HS-5 (cell line): ENCODE measurements around the gene DDIAS.
A peak's percentile ranks its signal among the peaks of the same experiment; 100 is the strongest.
"Not testable (repeated sequence)": the region's sequence is repeated elsewhere in the genome, so short reads cannot be mapped to it uniquely, and the experiment has no call there.

Experiments
- DNase-seq: peaks from one replicate; pipeline ENCODE4 v3.0.0-alpha.2; 2012; ENCODE audit warnings: low read depth

Gene DDIAS

DNA sequence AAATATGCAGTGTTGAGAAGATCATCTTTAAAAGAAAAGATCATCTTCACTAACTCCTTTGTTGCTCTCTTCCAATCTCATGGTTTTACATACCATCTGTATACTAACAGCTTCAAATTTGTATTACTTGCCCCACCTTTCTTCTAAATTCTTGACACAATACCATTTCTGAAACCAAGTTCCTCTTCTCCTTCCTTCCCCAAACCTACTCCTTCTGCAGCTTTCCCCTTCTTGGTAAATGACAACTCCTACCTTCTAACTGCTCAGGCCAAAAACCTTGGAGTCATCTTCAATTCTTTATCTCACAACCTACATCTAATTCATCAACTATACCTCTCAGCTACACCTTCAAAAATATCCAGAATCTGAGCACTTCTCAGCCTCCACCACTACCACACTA is 10.6 kb upstream of the DDIAS start:
- DNase-seq, result no peak

DNA sequence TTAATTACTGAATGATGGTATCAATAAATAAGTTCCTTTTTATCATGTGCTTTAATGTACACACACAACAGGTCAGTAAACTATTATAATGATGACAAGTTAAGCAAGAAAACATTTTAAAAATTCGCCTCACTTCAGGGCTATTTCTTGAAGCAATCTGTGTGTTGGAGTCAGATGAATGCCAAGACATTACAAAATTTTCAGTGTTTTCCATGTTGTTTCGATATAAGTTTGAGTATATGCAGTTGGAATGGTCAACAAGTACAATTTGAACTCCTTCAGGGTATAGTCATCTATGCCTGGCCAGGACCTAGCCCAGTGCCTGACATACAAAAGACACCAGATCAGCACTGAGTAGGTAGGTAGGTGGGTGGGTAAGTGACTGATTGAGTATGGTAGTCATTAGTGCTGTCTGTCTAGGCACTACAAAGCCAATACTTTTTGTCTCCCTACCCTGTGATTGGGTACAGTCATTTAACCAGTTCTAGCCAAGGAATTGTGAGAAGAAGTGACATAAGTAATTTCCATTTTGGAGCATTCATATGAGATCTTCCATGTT is 8.8 kb upstream of the DDIAS start:
- no peak for DNase-seq

DNA sequence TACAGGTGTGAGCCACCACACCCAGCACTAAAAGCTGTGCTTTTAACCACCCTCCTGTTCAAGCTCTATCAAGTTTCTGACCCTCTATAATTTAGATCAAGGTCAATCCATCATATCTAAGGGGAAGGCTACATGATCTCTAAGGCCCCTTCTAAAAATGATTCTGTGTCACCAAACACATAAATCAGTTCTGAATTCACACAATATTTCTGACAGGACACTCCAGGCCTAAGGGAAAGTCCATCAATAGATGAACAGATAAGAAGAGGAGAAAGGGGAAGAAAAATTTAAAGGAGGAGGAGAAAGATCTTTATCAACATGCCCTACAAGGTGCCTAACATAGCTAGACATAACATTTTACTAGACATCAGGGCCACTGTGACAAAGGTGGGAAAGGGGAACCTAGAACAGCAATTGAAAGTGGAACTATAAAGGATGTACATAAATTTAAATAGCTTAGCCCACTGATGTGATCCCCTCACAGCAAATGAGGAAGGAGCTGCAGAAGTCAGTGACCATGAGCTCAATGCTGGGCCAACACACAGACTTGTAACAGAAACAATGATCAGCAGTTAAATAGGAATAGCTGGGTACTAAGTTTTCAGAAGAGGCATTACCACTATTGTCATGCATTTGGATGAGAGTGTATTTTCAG is 6.0 kb upstream of the DDIAS start:
- DNase-seq, result no peak

DNA sequence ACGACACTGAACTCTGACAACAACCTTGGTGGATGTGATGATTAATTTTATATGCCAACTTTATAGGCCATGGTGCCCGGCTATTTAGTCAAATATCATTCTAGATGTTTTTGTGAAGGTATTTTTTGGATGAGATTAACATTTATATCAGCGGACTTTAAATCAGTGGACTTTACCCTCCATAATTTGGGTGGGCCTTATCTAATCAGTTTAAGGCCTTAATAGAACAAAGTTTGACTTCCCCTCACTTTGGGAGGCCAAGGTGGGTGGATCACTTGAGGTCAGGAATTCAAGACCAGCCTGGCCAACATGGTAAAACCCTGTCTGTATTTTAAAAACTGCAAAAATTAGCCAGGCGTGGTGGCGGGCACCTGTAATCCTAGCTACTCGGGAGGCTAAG is 5.4 kb upstream of the DDIAS start:
- DNase-seq, result no peak

DNA sequence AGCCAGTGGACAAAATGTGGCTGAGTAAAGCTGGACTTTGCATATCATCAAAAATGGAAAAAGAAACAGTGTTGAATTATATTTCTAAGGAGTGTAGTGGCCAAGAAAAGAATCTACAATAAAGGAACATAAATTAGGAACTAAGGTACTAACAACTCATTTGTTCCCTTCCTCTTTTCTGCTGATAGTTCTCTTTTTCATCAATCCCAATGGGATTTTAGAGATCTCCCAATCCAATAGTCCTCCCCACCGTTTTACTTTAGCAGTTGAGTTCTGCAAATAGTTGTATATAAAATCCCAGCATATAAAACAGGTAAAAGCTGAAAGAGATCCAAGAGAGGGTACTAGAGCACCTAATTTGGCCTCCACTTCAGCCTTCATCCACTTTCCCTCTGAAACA is 3.3 kb upstream of the DDIAS start:
- no peak for DNase-seq

DNA sequence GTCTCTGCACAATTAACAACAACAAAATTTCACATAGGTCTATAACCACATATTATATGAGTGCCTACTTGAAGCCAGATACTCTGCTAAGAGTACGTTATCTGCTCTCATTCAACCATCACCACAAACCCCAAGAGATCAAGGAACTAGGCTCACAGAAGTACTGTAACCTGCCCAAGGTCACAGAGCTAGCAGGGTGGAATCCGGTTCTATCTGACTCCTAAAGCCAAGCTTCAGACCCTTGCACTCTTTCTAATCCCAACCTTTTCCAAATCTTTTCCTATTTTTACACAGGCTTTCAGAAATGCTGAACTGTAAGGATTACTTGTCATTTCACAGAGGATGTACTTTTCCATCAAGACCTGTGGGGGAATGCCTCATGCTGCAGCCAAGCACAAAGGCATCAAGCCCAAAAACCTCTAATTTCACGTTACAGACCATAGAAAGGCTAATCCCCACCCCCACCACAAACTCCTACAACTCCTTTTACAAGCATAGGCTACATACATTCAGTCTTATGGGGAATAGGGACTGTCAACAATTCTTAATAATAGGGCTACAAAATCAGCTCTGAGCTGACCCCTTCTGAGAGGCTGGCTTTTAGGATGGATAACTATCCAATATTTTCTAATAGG is 2.2 kb upstream of the DDIAS start:
- DNase-seq, result no peak

DNA sequence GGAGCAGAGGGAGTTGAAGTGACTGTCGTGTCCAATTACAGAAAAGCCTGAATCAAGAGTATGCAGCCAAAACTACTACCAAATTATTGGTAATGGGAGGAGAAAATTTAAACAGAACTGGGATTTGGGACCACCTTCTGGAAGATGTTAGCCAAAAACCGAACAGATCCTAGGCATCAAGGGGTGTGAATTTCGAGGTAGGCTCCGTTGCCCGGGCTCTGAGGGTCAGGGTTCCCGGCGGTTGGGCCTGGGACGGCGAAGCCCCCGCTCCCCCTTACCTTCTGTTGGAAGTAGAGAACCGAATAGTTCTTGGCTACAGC is 1.6 kb upstream of the DDIAS start:
- DNase-seq, result no peak

DNA sequence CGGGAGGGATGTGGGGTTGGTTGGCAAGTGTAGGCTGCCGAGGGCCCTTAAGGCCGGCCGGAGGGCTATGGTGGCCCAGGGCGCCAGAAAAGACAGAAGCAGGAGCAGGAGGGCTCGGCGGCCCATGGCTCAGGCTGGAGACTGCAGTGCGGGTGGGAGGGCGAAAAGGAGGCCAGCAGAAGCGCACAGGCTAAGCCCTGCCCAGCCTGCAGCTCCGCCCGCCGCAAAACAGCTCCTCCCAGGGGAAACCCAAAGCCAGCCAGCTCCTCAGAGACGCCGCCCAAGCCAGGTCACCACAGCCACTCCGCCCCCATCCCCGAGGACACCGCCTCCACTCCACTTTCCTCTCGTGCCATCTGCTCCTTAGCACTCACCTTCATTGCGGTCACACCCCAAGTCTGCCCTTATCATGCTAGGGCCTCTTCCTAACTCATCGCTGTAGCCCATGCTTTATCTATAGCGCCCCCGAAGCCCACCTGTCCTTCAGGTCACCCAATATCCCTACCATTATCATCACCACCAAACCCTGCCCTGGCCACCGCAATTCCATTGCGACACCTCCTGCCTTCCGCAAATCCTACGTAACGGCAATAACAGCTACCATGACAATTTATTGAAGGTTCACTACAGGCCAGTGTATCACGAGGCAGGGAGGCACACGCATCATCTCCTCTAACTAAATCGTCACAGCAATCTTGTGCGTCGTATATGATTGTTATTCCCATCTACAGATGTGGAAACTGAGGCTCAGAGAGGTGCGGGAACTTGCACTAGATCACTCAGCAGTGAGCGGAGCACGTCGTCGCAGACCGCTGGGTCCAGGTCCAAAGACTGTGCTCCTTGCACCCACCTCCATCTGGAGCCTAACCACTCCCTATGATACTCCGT is 1.0 kb upstream of the DDIAS start, which contains the start of gene PRCP:
PRCP (minus strand) TSS at position 154 of the 888 bp plus-strand sequence; CDS start at position 126, 28 bp downstream.
- peak; percentile 68 for DNase-seq

DNA sequence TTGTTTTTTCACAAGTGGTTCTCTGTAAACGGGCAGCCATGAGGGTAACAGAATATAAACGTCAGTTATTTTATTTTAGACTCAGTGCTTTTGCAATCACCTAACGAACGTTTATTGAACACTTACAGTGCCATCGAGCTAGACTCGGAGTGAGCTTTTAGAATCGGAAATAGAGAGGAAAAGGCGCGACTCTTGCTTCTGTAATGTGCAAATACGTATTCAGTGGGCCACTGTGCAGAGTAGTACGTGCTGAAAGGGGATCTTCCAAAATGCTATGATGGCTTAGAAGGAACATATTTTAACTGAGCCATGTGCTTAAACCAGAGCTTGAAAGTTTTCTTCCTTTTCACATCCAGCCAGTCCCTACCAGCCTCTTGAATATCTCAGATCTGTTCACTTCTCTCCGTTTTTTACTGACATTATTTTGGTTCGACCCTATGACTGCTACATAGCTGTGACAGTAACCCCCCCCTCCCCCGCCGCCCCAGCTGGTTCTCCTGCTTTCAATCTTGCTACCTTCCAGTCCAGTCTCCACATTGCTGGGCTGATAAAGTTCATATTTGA is 468 bp downstream of the DDIAS start:
- no peak for DNase-seq

DNA sequence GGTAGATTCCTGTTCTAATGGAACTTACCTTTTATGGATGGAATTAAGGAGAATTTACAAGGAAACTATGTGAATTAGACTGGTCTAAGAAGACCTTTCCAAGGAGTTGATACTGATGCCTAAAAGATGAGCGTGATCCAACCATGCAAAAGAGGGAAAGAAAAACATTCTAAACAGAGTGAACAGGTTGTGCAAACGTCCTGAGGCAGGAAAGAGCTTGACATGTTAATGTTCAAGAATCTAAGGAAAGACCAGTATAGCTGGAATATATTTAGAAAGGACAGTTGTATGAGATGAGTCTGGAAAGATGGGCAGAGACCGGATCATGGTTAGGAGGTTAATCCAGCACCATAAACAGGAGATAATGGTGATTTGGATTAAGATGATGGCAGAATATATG is 1.3 kb downstream of the DDIAS start:
- no peak for DNase-seq

DNA sequence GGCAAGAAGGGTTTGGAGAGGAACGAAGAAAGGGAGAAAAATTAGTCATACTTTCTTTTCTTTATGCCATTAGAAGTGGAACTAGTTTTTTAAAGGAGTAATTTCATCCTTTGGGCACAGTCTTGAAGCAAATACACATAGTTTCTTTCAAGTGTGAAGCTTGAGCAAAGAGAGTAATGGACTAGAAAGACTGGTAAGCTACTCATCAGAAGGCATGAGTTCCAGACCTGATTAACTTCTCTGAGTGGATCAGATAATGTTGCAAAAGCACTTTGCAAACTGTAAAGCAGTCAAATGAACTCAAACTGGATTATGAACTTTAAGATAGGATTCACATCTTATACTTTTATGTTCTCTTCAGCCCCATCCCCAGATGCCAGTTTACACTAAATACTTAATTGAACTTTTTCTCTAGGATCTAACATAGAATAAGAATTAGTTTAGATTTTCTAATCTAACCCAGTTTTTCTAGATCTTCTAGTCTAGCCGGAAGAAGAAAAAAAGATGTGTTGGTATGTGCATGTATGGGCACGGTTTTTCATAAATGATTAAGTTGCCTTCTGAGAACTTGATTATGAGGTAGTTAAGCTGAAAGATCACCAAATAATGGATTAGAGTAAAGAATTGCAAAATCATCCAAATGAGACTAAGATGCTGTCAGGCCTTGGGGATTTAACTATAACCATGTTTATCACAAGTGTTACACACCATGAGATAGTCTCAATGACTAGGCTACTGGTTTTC is 2.5 kb downstream of the DDIAS start:
- no peak for DNase-seq

DNA sequence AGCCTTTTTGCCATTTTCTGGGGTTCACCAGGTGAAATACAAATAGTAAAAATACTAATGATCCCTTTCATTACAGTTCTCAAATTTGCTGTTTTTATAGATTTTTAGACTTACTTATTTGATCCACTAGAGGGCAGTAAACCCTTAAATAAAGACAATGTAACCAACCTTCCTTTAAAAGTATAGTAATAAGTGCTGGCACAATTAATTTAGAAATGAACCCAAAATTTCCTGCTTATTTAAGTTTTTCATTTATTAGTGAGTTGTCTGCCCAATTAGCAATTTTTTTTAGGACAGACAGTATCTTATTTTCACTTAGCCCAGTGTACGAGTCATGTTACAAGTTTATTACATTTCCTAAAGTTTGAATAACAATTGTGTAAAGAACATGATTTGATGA is 4.7 kb downstream of the DDIAS start:
- DNase-seq, result no peak

DNA sequence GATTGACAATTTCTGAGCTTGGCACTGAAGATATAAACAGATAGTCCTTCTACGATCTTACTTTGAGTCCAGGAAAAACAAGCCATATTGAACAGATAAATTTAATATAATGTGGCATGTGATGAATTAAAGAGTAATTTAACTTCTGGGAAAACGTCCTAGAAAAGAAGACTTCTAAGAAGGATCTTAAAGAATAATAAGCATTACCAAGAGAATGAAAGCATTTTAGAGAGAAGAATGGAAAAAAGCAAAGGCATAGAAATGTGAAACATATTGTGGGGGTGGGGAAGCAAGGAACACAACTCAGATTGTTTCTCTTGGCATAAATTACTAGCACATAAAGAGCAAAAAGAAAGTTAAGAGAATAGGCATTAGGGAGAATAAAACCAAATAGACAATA is 5.4 kb downstream of the DDIAS start:
- no peak for DNase-seq

DNA sequence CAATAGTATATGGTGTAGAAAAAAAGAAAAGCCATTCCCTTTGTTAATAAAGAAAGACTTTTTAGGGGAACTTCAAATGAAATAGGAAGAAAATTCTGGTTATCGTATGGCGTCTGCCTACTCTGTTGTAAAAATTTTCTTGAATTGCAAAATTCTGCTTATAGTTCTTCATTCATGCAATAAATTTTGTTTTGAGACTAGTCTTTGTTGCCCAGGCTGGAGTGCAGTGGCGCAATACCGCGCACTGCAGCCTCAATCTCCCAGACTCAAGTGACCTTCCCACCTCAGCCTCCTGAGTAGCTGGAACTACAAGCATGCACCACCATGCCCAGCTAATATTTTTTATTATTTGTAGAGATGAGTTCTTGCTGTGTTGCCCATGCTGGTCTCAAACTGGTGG is 5.8 kb downstream of the DDIAS start:
- DNase-seq, result no peak

DNA sequence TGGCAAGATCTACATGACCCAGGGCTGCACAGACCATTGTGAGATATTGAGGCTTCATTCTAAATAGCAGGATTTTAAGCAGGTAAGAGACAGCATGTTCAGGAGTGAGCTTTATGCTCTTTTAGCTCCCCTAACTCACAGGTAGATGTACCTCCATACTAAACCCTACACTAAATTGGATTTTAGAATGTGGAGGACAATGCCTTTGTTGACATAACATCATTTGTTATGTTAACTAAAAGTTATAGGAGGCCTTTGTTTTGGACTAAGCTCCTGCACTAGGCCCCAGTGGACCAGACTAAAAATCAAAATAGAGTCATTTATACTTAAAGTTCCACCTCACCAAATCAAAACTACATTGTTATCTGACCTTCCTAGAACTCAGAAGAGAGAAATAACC is 6.8 kb downstream of the DDIAS start:
- DNase-seq, result no peak

DNA sequence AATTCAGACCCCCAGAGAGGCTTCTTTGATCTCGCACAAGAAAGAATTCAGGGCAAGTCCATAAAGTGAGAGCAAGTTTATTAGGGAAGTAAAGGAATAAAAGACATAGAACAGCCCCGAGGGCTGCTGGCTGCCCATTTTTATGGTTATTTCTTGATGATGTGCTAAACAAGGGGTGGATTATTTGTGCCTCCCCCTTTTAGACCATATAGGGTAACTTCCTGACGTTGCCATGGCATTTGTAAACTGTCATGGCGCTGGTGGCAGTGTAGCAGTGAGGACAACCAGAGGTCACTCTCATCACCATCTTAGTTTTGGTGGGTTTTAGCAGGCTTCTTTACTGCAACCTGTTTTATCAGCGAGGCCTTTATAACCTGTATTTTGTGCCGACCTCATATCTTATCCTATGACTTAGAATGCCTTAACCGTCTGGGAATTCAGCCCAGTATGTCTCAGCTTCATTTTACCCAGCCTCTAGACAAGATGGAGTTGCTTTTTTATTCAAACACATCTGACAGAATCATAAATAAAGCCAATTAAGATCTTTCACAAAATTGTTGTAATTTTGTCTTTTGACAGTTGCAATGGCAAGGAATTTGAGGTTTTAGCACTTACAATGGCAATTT is 7.6 kb downstream of the DDIAS start:
- no peak for DNase-seq

DNA sequence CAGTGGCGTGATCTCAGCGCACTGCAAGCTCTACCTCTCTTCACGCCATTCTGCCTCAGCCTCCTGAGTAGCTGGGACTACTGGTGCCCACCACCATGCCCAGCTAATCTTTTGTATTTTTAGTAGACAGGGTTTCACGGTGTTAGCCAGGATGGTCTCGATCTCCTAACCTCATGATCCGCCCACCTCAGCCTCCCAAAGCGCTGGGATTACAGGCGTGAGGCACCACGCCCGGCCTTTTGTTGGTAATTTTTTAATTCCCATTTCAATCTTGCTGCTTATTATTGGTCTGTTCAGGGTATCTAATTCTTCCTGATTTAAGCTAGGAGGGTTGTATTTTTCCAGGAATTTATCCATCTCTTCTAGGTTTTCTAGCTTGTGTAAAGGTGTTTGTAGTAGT is 18.2 kb downstream of the DDIAS start:
- not testable (repeated sequence) for DNase-seq

DNA sequence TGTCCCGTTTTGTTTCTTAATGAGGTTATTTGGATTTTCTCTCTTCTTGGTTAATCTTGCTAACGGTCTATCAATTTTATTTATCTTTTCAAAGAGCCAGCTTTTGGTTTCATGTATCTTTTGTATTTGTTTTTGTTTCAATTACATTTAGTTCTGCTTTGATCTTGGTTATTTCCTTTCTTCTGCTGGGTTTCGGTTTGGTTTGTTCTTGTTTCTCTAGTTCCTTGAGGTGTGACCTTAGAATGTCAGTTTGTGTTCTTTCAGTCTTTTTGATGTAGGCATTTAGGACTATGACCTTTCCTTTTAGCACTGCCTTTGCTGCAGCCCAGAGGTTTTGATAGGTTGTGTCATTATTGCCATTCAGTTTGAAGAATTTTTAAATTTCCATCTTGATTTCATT is 18.7 kb downstream of the DDIAS start:
- DNase-seq, result not testable (repeated sequence)

DNA sequence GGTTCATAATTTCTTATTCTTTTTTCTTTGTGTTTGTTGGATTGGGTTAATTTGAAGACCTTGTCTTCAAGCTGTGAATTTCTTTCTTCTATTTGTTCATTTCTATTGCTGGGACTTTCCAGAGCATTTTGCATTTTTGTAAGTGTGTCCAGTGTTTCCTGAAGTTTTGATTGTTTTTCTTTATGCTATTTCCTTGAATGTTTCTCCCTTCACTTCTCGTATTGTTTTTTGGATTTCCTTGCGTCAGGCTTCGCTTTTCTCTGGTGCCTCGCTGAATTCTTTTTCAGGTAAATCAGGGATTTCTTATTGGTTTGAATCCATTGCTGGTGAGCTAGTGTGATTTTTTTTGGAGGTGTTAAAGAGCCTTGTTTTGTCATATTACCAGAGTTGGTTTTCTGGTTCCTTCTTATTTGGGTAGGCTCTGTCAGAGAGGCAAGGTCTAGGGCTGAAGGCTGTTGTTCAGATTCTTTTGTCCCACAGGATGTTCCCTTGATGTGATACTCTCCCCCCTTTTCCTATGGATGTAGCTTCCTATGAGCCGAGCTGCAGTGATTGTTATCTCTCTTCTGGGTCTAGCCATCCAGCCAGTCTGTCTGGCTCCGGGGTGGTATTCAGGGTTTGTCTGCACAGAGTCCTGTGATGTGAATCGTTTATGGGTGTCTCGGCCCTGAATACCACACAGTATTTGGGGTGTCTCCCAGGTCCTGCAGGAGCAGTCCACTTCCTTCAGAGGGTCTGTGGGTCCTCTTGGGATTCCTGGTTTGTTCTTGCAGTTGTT is 21.0 kb downstream of the DDIAS start:
- DNase-seq, result not testable (repeated sequence)

DNA sequence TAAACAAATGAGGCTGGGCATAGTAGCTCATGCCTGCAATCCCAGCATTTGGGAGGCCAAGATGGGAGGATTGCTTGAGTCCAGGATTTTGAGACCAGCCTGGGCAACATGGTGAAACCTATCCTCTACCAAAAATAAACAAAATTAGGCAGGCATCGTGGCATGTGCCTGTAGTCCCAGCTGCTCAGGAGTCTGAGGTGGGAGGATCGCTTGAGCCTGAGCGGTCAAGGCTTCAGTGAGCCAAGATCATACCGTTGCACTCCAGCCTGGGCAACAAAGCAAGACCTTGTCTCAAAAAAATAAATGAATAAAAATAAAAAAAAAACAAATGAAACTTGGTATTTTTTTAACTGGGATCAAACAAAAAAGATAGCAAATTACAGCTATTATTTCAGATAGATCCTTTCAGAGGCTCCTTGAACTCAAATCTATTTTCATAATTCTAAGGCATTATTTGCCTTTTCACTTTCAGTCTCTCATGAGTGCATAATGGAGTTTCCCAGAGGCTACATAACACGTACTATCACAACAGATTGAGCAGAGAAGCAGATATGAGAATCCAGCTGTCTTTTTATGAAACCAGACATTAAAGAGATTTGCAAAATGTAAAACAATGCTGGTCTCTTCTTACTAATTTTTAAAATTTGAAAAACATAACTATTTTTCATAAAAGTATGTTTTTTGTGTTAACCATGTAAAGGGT is 23.1 kb downstream of the DDIAS start:
- no peak for DNase-seq
